ENCODE measurements around the gene PAQR3. TPM values are rescaled to one million over a fixed set of nuclear protein-coding genes. Genes with fewer than 3 reads are reported as not detected.

Gene PAQR3
- total RNA-seq, 1 experiment from 2014 or later, result 17.3 TPM

GRCh38 chr4:78945651-78946179, 6.5 kb upstream of the PAQR3 start:
- ChIA-PET CTCF (no interaction called here), POLR2A (no interaction called here)
- Histone ChIP-seq H3K27ac (ENCODE audit: low read length) (no peak overlapping the region), H3K9me3 (ENCODE audit: control insufficient read depth, insufficient read depth, low read depth, low read length) (no peaks in the 10 kb centered on the region), H3K27me3 (ENCODE audit: control insufficient read depth, insufficient read depth, low read length) (no peaks in the 10 kb centered on the region), H3K4me3 (ENCODE audit: low read depth in 2 of 2, low read length in 2 of 2) (no peak overlapping the region), H3K4me1 (ENCODE audit: control insufficient read depth, insufficient read depth, low read length) (no peaks in the 10 kb centered on the region), H3K36me3 (ENCODE audit: control insufficient read depth, insufficient read depth, low read length) (no peaks in the 10 kb centered on the region)
- ATAC-seq (no peak), DNase-seq (ENCODE audit: low read depth, low spot score) (no peak)
- intact Hi-C loops (cut with micrococcal nuclease; ENCODE audit: unreplicated experiment), result no loop called here
- in situ Hi-C loops (cut with HindIII; ENCODE audit: low pct_unique_long_range_greater_than_20kb, low sequenced_read_pairs), result no loop called here
- no peak for TF ChIP-seq TCF7L2 (IDR thresholded peaks at IDR 0.05; ENCODE audit: low read depth, low read length)
- no peak for TF ChIP-seq SIN3A (IDR thresholded peaks at IDR 0.05; ENCODE audit: borderline replicate concordance, insufficient read depth, low read depth, low read length)
- no peak for TF ChIP-seq CTCF (IDR thresholded peaks at IDR 0.05)
- TF ChIP-seq POLR2AphosphoS5 (IDR thresholded peaks at IDR 0.05; ENCODE audit: low read depth, low read length), result no peak
- no peak for TF ChIP-seq REST (IDR thresholded peaks at IDR 0.05; ENCODE audit: insufficient read depth in 1 of 2, low read depth in 2 of 2, low read length in 1 of 2)
- no TSS peak for BruUV-seq (replicated peaks)

GRCh38 chr4:78944381-78944780, 5.1 kb upstream of the PAQR3 start:
- ATAC-seq, result no peak
- TF ChIP-seq SIN3A (IDR thresholded peaks at IDR 0.05; ENCODE audit: borderline replicate concordance, insufficient read depth, low read depth, low read length) (no peak), CTCF (IDR thresholded peaks at IDR 0.05) (no peak), POLR2AphosphoS5 (IDR thresholded peaks at IDR 0.05; ENCODE audit: low read depth, low read length) (no peak), REST (IDR thresholded peaks at IDR 0.05; ENCODE audit: insufficient read depth in 1 of 2, low read depth in 2 of 2, low read length in 1 of 2) (no peak), TCF7L2 (IDR thresholded peaks at IDR 0.05; ENCODE audit: low read depth, low read length) (no peak)
- BruUV-seq (replicated peaks), result no TSS peak

More at GRCh38 chr4:78944381-78944780, 5.1 kb upstream of the PAQR3 start:
- POLR2A ChIA-PET, result no interaction called here
- no peak overlapping the region for H3K27ac ChIP-seq (ENCODE audit: low read length)
- no peak for DNase-seq (ENCODE audit: low read depth, low spot score)
- in situ Hi-C loops (cut with HindIII; ENCODE audit: low pct_unique_long_range_greater_than_20kb, low sequenced_read_pairs) (no loop called here), intact Hi-C loops (cut with micrococcal nuclease; ENCODE audit: unreplicated experiment) (no loop called here)
- no peaks in the 10 kb centered on the region for H3K4me1 ChIP-seq (ENCODE audit: control insufficient read depth, insufficient read depth, low read length)
- no peaks in the 10 kb centered on the region for H3K36me3 ChIP-seq (ENCODE audit: control insufficient read depth, insufficient read depth, low read length)
- no peak overlapping the region for H3K4me3 ChIP-seq (ENCODE audit: low read depth in 2 of 2, low read length in 2 of 2)
- H3K27me3 ChIP-seq (ENCODE audit: control insufficient read depth, insufficient read depth, low read length), result no peaks in the 10 kb centered on the region
- H3K9me3 ChIP-seq (ENCODE audit: control insufficient read depth, insufficient read depth, low read depth, low read length), result no peaks in the 10 kb centered on the region
- CTCF ChIA-PET, result no interaction called here
